Upper lobe of right lung (tissue), 1 donor: ENCODE results near the gene KCNQ5. TPM values are rescaled to one million over a fixed set of nuclear protein-coding genes. Genes with fewer than 3 reads are reported as not detected.
"Not testable (repeated sequence)": the region's sequence is repeated elsewhere in the genome, so short reads cannot be mapped to it uniquely, and the experiment has no call there.

Source experiments
- ATAC-seq: fragments of 200-7000 bp; cut with Tn5 transposase; one replicate; pipeline ENCODE4 v1.9.1; 2020; ENCODE audit warnings: mild to moderate bottlenecking, moderate library complexity
- DNase-seq: peaks from one replicate; pipeline ENCODE4 v3.0.0-alpha.2; 2020
- H3K27ac ChIP-seq: fragments of 200-600 bp; one replicate; pipeline ENCODE4 v1.8.0; 2022
- H3K27me3 ChIP-seq: fragments of 200-600 bp; one replicate; pipeline ENCODE4 v1.8.0; 2022; ENCODE audit warnings: mild to moderate bottlenecking
- H3K36me3 ChIP-seq: fragments of 200-600 bp; one replicate; pipeline ENCODE4 v1.8.0; 2022
- H3K4me1 ChIP-seq: fragments of 200-600 bp; one replicate; pipeline ENCODE4 v1.8.0; 2022
- H3K4me3 ChIP-seq: fragments of 200-600 bp; one replicate; pipeline ENCODE4 v1.8.0; 2022; ENCODE audit warnings: mild to moderate bottlenecking
- H3K9me3 ChIP-seq: fragments of 200-600 bp; one replicate; pipeline ENCODE4 v1.8.0; 2022
- intact Hi-C: fragments of 100-400 bp; cut with DNase I; formaldehyde crosslinking; loops from one replicate; pipeline ENCODE4 v1.11.0; 2022
- total RNA-seq: library from RNA; stranded (reverse); fragmentation: NEBNext Ultra II Directional; extraction: Animal tissue kit (Norgen Biotek cat#: 25700); gene quantifications from one replicate; pipeline ENCODE4 v1.2.1, GENCODE V29; 2021
- TF ChIP-seq, protein P1 (sequence below): fragments of 200-600 bp; IDR thresholded peaks from one replicate; pipeline ENCODE4 v1.8.0; 2022; ENCODE audit warnings: antibody characterized with exemption
- donor health status: DM: no; HTN: yes; CAD: no; lungs with severe emphysema.

The KCNQ5 gene
- total RNA-seq, 1 donor from 2014 or later: 1.3 TPM

DNA sequence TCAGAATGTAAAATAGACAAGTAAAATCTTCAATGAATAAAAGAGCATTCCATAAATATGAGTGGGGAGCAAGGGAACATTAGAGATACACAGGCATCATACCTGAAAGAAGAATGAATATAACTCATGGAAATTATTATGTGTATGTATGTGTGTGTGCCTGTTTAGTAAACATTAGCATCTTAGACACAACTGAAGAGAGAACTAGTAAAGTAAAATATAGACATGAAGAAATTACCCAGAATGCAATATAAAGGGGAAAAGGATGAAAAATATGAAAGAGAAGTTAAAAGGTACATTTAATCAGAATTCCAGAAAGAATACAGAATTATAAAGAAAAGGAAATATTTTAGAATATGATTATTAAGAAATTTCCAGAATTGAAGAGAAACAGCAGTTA, 264.3 kb downstream of the KCNQ5 start:
- no peaks in the 10 kb centered on the region for H3K36me3 ChIP-seq
- no peak overlapping the region for H3K4me3 ChIP-seq
- no peak overlapping the region for H3K27ac ChIP-seq
- H3K9me3 ChIP-seq: no peaks in the 10 kb centered on the region
- ATAC-seq: no peak
- TF ChIP-seq, protein P1, sequence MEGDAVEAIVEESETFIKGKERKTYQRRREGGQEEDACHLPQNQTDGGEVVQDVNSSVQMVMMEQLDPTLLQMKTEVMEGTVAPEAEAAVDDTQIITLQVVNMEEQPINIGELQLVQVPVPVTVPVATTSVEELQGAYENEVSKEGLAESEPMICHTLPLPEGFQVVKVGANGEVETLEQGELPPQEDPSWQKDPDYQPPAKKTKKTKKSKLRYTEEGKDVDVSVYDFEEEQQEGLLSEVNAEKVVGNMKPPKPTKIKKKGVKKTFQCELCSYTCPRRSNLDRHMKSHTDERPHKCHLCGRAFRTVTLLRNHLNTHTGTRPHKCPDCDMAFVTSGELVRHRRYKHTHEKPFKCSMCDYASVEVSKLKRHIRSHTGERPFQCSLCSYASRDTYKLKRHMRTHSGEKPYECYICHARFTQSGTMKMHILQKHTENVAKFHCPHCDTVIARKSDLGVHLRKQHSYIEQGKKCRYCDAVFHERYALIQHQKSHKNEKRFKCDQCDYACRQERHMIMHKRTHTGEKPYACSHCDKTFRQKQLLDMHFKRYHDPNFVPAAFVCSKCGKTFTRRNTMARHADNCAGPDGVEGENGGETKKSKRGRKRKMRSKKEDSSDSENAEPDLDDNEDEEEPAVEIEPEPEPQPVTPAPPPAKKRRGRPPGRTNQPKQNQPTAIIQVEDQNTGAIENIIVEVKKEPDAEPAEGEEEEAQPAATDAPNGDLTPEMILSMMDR: no peak
- DNase-seq: no peak
- intact Hi-C loops: no loop called here
- H3K27me3 ChIP-seq: no peaks in the 10 kb centered on the region
- H3K4me1 ChIP-seq: no peaks in the 10 kb centered on the region

DNA sequence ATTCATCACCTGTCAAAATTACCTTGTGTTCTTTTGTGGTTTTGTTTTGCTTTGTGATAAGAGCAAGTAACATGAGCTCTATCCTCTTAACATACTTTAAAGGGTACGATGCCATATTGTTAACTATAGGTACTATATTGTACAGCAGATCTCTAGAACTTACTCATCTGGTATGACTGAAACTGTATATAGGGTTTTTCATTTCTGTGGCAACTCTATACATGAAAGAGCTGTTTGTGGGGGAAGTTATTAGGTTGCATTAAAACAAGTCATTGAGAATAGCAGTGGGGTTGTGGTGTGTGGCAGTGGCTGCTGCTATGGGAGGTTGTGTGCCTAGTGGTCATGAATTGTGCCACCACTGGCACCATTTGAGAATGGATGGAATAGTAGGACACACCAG, 268.4 kb downstream of the KCNQ5 start:
- H3K27ac ChIP-seq: no peak overlapping the region
- DNase-seq: no peak
- H3K4me1 ChIP-seq: no peaks in the 10 kb centered on the region
- no peaks in the 10 kb centered on the region for H3K36me3 ChIP-seq
- intact Hi-C loops: no loop called here
- H3K9me3 ChIP-seq: no peaks in the 10 kb centered on the region
- TF ChIP-seq, protein P1: no peak
- no peak overlapping the region for H3K4me3 ChIP-seq
- no peak for ATAC-seq
- no peaks in the 10 kb centered on the region for H3K27me3 ChIP-seq

DNA sequence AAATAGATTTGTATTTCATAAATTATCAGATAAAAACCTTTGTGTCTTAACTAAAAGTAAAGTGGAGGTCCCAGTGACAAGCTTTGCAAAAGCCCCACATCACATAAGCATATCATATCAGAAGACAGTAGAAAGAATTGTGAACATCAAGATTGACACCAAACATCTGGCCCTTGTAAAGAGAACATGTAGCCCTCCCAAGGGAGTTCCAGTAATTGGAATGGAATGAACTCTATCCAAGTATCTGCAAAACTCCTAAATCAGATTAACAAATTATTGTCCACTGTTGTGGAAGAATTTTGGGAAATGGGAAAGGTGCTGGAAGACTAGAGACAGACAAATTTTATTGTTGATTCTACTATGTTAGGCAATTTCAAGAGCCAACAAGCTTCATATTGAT, 268.8 kb downstream of the KCNQ5 start:
- no peaks in the 10 kb centered on the region for H3K9me3 ChIP-seq
- H3K4me1 ChIP-seq: no peaks in the 10 kb centered on the region
- DNase-seq (no peak), ATAC-seq (no peak)
- intact Hi-C loops: no loop called here
- TF ChIP-seq, protein P1: no peak
- no peaks in the 10 kb centered on the region for H3K36me3 ChIP-seq
- H3K4me3 ChIP-seq: no peak overlapping the region
- H3K27me3 ChIP-seq: no peaks in the 10 kb centered on the region
- H3K27ac ChIP-seq: no peak overlapping the region

DNA sequence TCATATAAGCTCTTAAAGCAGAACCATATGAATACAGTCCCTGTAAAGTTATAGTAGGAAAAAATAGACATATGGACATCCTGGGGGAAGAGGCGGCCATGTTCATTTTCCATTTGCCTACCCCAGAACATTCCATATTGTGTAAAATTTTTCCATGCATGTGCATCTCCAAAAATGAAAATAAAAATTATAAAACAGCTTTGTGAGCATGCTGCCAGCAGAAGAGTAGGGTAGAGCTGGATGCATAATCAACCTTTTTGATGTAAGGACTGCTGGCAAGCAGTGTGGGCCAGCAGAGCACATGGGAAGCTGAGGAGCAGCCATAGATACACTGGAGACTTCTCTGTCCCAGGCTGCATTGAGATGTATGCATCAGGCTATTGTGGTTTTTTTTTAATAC, 271.0 kb downstream of the KCNQ5 start:
- ATAC-seq (no peak), DNase-seq (no peak)
- TF ChIP-seq, protein P1: no peak
- intact Hi-C loops: no loop called here
- H3K4me3 ChIP-seq: no peak overlapping the region
- H3K36me3 ChIP-seq: no peaks in the 10 kb centered on the region
- no peaks in the 10 kb centered on the region for H3K9me3 ChIP-seq
- H3K27me3 ChIP-seq: no peaks in the 10 kb centered on the region
- H3K27ac ChIP-seq: no peak overlapping the region
- H3K4me1 ChIP-seq: no peaks in the 10 kb centered on the region

DNA sequence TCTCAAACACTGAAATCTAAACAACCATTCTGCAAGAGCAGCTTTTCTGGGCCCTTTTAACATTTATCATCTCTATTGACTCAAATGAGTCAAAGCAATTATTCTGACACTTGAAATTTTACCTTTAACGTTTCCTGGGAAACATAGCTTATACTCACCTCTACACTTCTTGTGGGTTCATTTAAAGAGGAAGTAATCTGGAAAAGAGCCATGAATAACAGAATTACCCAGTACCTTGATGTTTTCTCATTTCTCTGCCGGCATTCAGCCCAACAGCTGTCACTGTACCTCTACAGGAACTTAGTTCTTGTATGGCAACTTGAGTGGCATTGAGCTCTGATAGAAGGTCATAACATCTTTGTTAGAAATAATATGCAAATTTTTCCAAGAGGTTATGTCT, 272.2 kb downstream of the KCNQ5 start:
- no peak overlapping the region for H3K27ac ChIP-seq
- DNase-seq (no peak), ATAC-seq (no peak)
- intact Hi-C loops: no loop called here
- no peaks in the 10 kb centered on the region for H3K9me3 ChIP-seq
- TF ChIP-seq, protein P1: no peak
- no peak overlapping the region for H3K4me3 ChIP-seq
- H3K36me3 ChIP-seq: no peaks in the 10 kb centered on the region
- no peaks in the 10 kb centered on the region for H3K27me3 ChIP-seq
- no peaks in the 10 kb centered on the region for H3K4me1 ChIP-seq

DNA sequence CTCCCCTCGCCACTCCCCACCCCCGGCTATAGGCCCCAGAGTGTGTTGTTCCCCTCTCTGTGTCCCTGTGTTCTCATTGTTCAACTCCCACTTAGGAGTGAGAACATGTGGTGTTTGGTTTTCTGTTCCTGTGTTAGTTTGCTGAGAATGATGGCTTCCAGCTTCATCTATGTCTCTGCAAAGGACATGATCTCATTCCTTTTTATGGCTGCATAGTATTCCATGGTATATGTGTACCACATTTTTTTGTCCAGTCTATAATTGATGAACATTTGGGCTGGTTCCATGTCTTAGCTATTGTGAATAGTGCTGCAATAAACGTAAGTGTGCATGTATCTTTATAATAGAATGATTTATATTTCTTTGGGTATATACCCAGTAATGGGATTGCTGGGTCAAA, 276.4 kb downstream of the KCNQ5 start:
- H3K36me3 ChIP-seq, H3K27ac ChIP-seq, H3K4me3 ChIP-seq, ATAC-seq, H3K9me3 ChIP-seq, DNase-seq, intact Hi-C loops, H3K27me3 ChIP-seq, H3K4me1 ChIP-seq: not testable (repeated sequence)
